ENCODE results near the gene FTCDNL1. TPM values are rescaled to one million over a fixed set of nuclear protein-coding genes. Genes with fewer than 3 reads are reported as not detected.

The FTCDNL1 gene
- total and polyA plus RNA-seq, 4 donors: 2.1 to 5.3 (median 4.1) TPM

GRCh38 chr2:199791326-199791725 lies 59.7 kb downstream of the FTCDNL1 start:
- H3K4me1 ChIP-seq (ENCODE audit: control insufficient read depth in 4 of 4, insufficient read depth in 4 of 4, low read length in 3 of 4): no peaks in the 10 kb centered on the region
- no peaks in the 10 kb centered on the region for H3K27me3 ChIP-seq (ENCODE audit: control insufficient read depth in 4 of 4, insufficient read depth in 4 of 4, low read length in 3 of 4)
- H3K27ac ChIP-seq (ENCODE audit: low read depth in 1 of 2, low read length in 2 of 2): no peak overlapping the region
- no peak for DNase-seq (ENCODE audit: low spot score)
- H3K9ac ChIP-seq (ENCODE audit: low read depth in 1 of 2, low read length in 2 of 2): no peak overlapping the region
- WGBS: 87% methylated on average over 3 of the region's 3 CpGs
- TF ChIP-seq CTCF (IDR thresholded peaks at IDR 0.05; ENCODE audit: low read depth, low read length, missing input control) (no peak), TAF1 (conservative IDR thresholded peaks at IDR 0.05) (no peak), YY1 (IDR thresholded peaks at IDR 0.05) (no peak), HNF4G (IDR thresholded peaks at IDR 0.05) (no peak), HNF4A (conservative IDR thresholded peaks at IDR 0.05) (no peak), NR2F2 (IDR thresholded peaks at IDR 0.05) (no peak), JUND (IDR thresholded peaks at IDR 0.05) (no peak), EGR1 (IDR thresholded peaks at IDR 0.05; ENCODE audit: low read depth in 2 of 2) (no peak), ATF3 (IDR thresholded peaks at IDR 0.05) (no peak), RAD21 (IDR thresholded peaks at IDR 0.05) (no peak), GABPA (IDR thresholded peaks at IDR 0.05 in 1 of 2, conservative IDR thresholded peaks at IDR 0.05 in 1 of 2) (no peak), RXRA (IDR thresholded peaks at IDR 0.05) (no peak), FOXA1 (IDR thresholded peaks at IDR 0.05) (no peak), SP1 (IDR thresholded peaks at IDR 0.05) (no peak), MAX (IDR thresholded peaks at IDR 0.05) (no peak), FOXA2 (IDR thresholded peaks at IDR 0.05) (no peak)
- no peaks in the 10 kb centered on the region for H3K9me3 ChIP-seq (ENCODE audit: control insufficient read depth in 4 of 4, low read length in 3 of 4)
- H3K36me3 ChIP-seq (ENCODE audit: control insufficient read depth in 4 of 4, insufficient read depth in 3 of 4, low read depth in 1 of 4, low read length in 3 of 4): no peaks in the 10 kb centered on the region
- no peak overlapping the region for H3K4me3 ChIP-seq (ENCODE audit: low read depth in 1 of 3, low read length in 3 of 3)

GRCh38 chr2:199784512-199784911 lies 66.5 kb downstream of the FTCDNL1 start:
- 92% methylated on average over 4 of the region's 4 CpGs for WGBS
- Histone ChIP-seq H3K27ac (ENCODE audit: low read depth in 1 of 2, low read length in 2 of 2) (no peak overlapping the region), H3K9ac (ENCODE audit: low read depth in 1 of 2, low read length in 2 of 2) (no peak overlapping the region), H3K4me1 (ENCODE audit: control insufficient read depth in 4 of 4, insufficient read depth in 4 of 4, low read length in 3 of 4) (no peaks in the 10 kb centered on the region), H3K36me3 (ENCODE audit: control insufficient read depth in 4 of 4, insufficient read depth in 3 of 4, low read depth in 1 of 4, low read length in 3 of 4) (no peaks in the 10 kb centered on the region), H3K9me3 (ENCODE audit: control insufficient read depth in 4 of 4, low read length in 3 of 4) (no peaks in the 10 kb centered on the region), H3K27me3 (ENCODE audit: control insufficient read depth in 4 of 4, insufficient read depth in 4 of 4, low read length in 3 of 4) (no peaks in the 10 kb centered on the region), H3K4me3 (ENCODE audit: low read depth in 1 of 3, low read length in 3 of 3) (no peak overlapping the region)
- DNase-seq (ENCODE audit: low spot score): no peak
- TF ChIP-seq YY1 (IDR thresholded peaks at IDR 0.05) (no peak), RXRA (IDR thresholded peaks at IDR 0.05) (no peak), GABPA (IDR thresholded peaks at IDR 0.05 in 1 of 2, conservative IDR thresholded peaks at IDR 0.05 in 1 of 2) (no peak), HNF4G (IDR thresholded peaks at IDR 0.05) (no peak), JUND (IDR thresholded peaks at IDR 0.05) (no peak), HNF4A (conservative IDR thresholded peaks at IDR 0.05) (no peak), NR2F2 (IDR thresholded peaks at IDR 0.05) (no peak), EGR1 (IDR thresholded peaks at IDR 0.05; ENCODE audit: low read depth in 2 of 2) (no peak), TAF1 (conservative IDR thresholded peaks at IDR 0.05) (no peak), FOXA1 (IDR thresholded peaks at IDR 0.05) (no peak), RAD21 (IDR thresholded peaks at IDR 0.05) (no peak), MAX (IDR thresholded peaks at IDR 0.05) (no peak), SP1 (IDR thresholded peaks at IDR 0.05) (no peak), FOXA2 (IDR thresholded peaks at IDR 0.05) (no peak), REST (IDR thresholded peaks at IDR 0.05) (no peak), ZBTB33 (IDR thresholded peaks at IDR 0.05) (no peak), ATF3 (IDR thresholded peaks at IDR 0.05) (no peak), CTCF (IDR thresholded peaks at IDR 0.05; ENCODE audit: low read depth, low read length, missing input control) (no peak)

Measured in liver (tissue), 9 donors.